Measurements from ENCODE around the gene ELOF1.

- TF ChIP-seq POLR2A (IDR thresholded peaks at IDR 0.05; ENCODE audit: low read depth, low read length) = no peak
- TF ChIP-seq CTCF (IDR thresholded peaks at IDR 0.05; ENCODE audit: extremely low read depth in 1 of 2, insufficient read depth in 1 of 2, low read depth in 1 of 2, low read length in 2 of 2) = no peak
- no peak for TF ChIP-seq EZH2 (IDR thresholded peaks at IDR 0.05; ENCODE audit: borderline replicate concordance, low read depth, low read length, severe bottlenecking)
- peak; percentile 29 for TF ChIP-seq MAX (IDR thresholded peaks at IDR 0.05; ENCODE audit: insufficient read depth, insufficient read length)
- no peak for TF ChIP-seq FOS (IDR thresholded peaks at IDR 0.05; ENCODE audit: borderline replicate concordance, insufficient read depth, low read length)
- TF ChIP-seq JUN (IDR thresholded peaks at IDR 0.05; ENCODE audit: borderline replicate concordance, insufficient read depth, insufficient read length, low read depth) = no peak
- TF ChIP-seq POLR2AphosphoS5 (IDR thresholded peaks at IDR 0.05; ENCODE audit: insufficient read depth, low read depth, low read length) = no peak
- no peak for TF ChIP-seq MYC (IDR thresholded peaks at IDR 0.05; ENCODE audit: low read depth, low read length)
These were observed 2.2 kb downstream of the ELOF1 start for GRCh38 chr19:11556634-11557420.
